HG02759 (cell line): ENCODE measurements around the gene ATAD2B.
"Not testable (repeated sequence)": the region's sequence is repeated elsewhere in the genome, so short reads cannot be mapped to it uniquely, and the experiment has no call there.

Experiments
- ATAC-seq: cut with Tn5 transposase; IDR thresholded peaks from one replicate; pipeline ENCODE4 v1.9.1; 2021; ENCODE audit warnings: mild to moderate bottlenecking, moderate library complexity; ENCODE audit not compliant: unreplicated experiment

ATAD2B gene

DNA sequence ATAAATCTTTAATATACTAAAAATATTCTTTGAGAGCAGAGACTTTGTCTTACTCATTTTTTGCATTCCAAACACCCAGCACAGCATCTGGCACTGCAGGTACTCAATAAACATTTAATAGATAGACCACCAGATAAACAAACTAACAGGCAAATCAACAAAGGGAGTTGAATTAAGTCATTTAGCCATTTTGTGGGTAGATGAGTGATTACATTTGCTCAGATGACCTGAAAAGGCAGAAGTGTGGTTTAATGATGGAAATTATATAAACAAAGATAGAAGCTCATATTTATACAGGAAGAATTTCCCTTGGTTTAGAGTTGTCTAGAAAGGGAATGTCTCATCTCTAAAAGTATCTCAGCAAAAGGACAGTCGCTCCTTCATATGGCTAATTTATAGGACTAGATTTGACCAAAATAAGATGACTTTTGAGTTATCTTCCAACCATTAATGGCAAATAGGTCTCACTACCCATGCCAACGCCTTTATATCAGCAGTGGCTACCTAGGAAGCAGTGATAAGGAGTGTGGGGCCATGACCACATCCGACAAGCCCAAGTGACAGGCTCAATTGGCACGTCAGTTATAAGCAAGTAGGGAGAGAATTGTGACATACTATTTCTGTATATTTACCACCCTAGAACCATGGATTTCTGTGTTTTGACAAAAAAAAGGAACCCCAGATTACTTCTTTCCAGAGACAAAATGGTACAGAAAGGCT, 173.5 kb downstream of the ATAD2B start:
- no peak for ATAC-seq

DNA sequence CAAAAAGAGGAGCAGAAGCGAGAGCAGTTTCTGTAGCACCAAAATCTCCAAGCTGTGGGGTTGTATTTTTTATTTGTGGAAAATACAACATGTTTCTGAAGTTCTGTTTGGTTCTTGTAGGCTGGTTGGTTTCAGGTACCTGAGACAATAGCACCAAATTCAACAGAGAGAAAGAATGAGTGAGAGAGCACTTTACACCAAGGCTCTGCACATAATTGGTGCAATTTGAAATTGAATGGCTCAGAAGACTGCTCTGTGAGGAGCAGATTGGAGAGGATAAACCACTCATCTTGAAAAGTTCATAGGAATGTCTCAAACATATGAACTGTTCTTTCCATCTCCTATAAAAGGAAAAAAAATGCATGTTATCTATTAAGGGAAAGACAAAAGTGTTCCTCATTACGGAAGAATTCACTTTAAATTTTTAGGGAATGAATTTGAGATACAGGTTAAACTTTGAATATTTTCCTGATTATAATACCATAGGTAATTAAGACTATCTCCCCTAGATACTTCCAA, 175.1 kb downstream of the ATAD2B start:
- ATAC-seq: no peak

GRCh38 chr2:23746141-23746863, 180.6 kb downstream of the ATAD2B start:
- ATAC-seq: peak; percentile 52

GRCh38 chr2:23745726-23746105, 181.2 kb downstream of the ATAD2B start:
- peak; percentile 76 for ATAC-seq

DNA sequence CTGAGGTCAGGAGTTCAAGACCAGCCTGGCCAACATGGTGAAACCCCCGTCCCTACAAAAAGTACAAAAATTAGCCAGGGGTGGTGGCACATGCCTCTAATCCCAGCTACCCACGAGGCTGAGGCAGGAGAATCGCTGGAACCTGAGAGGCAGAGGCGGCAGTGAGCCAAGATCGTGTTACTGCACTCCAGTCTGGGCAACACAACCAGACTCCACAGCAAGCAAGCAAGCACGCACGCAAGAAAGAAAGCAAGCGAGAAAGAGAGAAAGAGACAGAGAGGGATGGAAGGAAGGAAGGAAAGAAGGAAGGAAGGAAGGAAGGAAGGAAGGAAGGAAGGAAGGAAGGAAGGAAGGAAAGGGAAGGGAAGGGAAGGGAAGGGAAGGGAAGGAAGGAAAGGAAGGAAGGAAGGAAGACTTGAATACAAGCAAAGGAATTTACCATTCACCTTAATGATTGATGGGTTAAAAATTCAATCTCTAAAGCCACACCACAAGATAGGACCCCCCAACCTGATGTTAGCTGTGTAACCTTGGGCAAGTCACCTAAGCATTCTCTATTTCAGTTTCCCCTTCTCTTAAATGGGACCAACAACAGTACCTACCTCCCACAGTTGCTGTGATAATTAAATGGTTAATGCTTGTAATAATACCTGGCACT, 181.7 kb downstream of the ATAD2B start:
- no peak for ATAC-seq

- not testable (repeated sequence) for ATAC-seq
These were observed 190.1 kb downstream of the ATAD2B start for GRCh38 chr2:23736783-23737182.

- no peak for ATAC-seq
These were observed 192.5 kb downstream of the ATAD2B start for GRCh38 chr2:23734416-23734815.

DNA sequence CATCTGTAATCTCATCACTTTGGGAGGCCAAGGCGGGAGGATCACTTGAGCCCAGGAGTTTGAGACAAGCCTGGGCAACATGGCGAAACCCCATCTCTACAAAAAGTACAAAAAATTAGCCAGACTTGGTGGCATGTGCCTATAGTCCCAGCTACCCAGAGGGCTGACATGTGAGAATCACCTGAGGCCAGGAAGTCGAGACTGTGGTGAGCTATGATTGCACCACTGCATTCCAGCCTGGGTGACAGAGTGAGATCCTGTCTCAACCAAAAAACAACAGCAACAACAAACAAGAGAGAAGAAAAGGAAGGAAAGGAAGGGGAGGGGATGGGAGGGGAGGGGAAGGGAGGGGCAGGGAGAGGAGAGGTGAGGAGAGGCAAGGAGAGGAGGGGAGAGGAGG, 203.9 kb downstream of the ATAD2B start:
- ATAC-seq: not testable (repeated sequence)

GRCh38 chr2:23722255-23722654, 204.7 kb downstream of the ATAD2B start:
- ATAC-seq: no peak

DNA sequence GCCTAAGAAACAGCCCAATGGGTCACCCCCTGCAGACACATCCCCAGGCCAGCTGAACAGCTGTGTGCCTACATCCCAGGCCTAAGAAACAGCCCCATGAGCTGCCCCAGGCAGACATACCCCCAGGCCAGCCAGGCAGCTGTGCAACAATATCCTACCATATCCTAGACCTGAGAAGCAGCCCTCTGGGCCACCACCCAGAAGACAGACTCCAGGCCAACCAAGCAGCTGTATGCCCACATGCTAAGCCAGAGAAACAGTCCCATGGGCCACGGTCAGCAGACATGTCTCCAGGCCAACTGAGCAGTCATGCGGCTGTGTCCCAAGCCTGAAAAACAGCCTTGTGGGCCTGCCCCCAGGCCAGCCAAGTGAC, 205.5 kb downstream of the ATAD2B start:
- no peak for ATAC-seq

DNA sequence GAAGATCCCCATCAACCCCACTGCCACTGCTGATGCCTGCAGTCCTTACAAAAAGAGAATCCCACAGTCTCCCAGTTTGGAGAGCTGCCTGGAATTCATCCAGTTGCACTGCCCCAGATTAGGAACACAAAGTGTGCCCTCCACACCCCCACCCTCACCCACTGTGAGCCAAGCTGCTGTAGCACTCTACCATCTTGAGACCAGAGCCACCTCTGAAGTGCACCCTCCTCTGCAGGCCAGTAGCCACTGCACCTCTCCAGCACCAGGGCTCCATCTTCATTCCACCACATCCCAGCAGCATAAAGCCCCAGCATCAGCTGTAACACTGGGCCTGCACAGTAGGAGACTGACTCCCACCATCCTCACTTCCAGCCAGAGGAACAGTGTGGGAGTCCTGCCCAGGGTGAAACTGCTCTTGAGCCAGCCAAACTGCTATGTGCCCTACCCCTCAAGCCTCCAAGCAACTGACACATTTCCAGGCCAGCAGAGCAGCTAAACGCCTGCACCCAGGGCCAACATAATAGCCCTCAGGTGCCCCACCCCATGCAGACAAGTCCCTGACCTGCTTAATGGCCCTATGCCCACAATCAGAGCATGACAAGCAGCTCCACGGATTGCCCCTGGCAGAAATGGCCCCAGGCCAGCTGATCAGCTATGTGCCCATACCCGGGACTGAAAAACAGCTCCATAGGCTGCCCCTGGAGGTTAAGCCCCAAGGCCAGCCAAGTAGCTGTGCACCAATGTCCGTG, 206.0 kb downstream of the ATAD2B start:
- no peak for ATAC-seq

DNA sequence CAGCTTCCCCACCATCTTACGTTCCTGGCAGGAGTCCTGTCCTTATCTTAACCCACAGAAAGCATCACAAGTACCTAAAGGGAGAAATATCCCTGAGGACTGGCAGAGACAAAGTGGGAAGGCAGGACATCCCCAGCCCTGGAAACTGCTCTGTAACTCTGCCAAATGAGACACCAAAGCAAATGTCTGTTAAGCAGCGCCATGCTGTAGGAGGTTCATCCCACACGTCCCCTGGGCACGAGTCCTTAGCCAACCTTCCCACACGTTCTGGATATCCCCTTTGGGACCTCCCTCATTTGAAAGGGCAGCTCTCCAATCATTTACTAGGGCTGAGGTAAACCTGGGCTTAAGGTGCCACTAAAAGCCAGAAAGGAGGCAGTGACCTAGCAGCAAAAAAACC, 207.2 kb downstream of the ATAD2B start:
- no peak for ATAC-seq

- ATAC-seq: no peak
These were observed 207.8 kb downstream of the ATAD2B start for GRCh38 chr2:23718931-23719700.

GRCh38 chr2:23713351-23713750, 213.6 kb downstream of the ATAD2B start:
- no peak for ATAC-seq

DNA sequence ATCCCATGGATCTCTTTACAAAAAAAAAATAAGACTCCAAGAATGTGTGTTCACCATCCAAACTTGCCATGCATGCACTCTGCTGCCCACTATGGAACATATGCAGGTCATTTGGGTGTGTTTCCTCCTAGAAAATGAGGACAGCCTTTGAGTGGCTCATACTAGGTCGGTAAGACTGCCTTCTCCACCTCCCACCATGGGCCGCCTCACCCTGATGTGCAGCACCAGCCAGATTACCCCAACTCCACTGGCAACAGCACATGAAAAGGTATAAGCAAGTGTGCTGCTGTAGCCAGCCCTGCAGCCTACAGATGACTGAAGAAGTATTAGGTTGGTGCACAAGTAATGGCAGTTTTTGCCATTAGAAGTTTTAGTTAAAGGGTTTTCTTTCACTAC, 214.2 kb downstream of the ATAD2B start:
- no peak for ATAC-seq

- ATAC-seq: no peak
These were observed 214.8 kb downstream of the ATAD2B start for GRCh38 chr2:23711979-23712755.

- no peak for ATAC-seq
These were observed 217.6 kb downstream of the ATAD2B start for GRCh38 chr2:23709311-23709710.

GRCh38 chr2:23708771-23709170, 218.2 kb downstream of the ATAD2B start:
- no peak for ATAC-seq

- no peak for ATAC-seq
These were observed 219.8 kb downstream of the ATAD2B start for GRCh38 chr2:23707096-23707495.
